Measurements from ENCODE around the gene ZBTB7C.

The ZBTB7C gene

GRCh38 chr18:48028696-48029095, 380.5 kb downstream of the ZBTB7C start:
- no peak for DNase-seq

GRCh38 chr18:48028081-48028480, 381.1 kb downstream of the ZBTB7C start:
- no peak for DNase-seq

- no peak for DNase-seq
These were observed 381.7 kb downstream of the ZBTB7C start for GRCh38 chr18:48027401-48027963.

- DNase-seq = no peak
These were observed 383.0 kb downstream of the ZBTB7C start for GRCh38 chr18:48026216-48026615.

GRCh38 chr18:48024881-48025660, 384.1 kb downstream of the ZBTB7C start:
- no peak for DNase-seq

GRCh38 chr18:48024009-48024512, 385.1 kb downstream of the ZBTB7C start:
- DNase-seq = no peak

GRCh38 chr18:48023334-48024008, 385.7 kb downstream of the ZBTB7C start:
- no peak for DNase-seq

GRCh38 chr18:48022531-48023329, 386.5 kb downstream of the ZBTB7C start:
- DNase-seq = peak; percentile 9

GRCh38 chr18:48022021-48022420, 387.2 kb downstream of the ZBTB7C start:
- no peak for DNase-seq

GRCh38 chr18:48021273-48021914, 387.8 kb downstream of the ZBTB7C start:
- no peak for DNase-seq

- DNase-seq = no peak
These were observed 388.6 kb downstream of the ZBTB7C start for GRCh38 chr18:48020337-48021250.

- no peak for DNase-seq
These were observed 389.4 kb downstream of the ZBTB7C start for GRCh38 chr18:48019557-48020325.

GRCh38 chr18:48018851-48019250, 390.3 kb downstream of the ZBTB7C start:
- DNase-seq = no peak

GRCh38 chr18:48017635-48018034, 391.5 kb downstream of the ZBTB7C start:
- DNase-seq = no peak

GRCh38 chr18:48013162-48013561, 396.0 kb downstream of the ZBTB7C start:
- DNase-seq = no peak

GRCh38 chr18:48011926-48012465, 397.2 kb downstream of the ZBTB7C start:
- DNase-seq = no peak

- no peak for DNase-seq
These were observed 398.9 kb downstream of the ZBTB7C start for GRCh38 chr18:48010264-48010663.

GRCh38 chr18:48009116-48009745, 400.0 kb downstream of the ZBTB7C start:
- DNase-seq = no peak

- peak; percentile 28 for DNase-seq
These were observed 401.1 kb downstream of the ZBTB7C start for GRCh38 chr18:48007955-48008701.
